GM12864 (cell line): Measurements from ENCODE around the gene SLC1A7.

Experiments
- DNase-seq: peaks from one replicate; pipeline ENCODE4 v3.0.0-alpha.2; 2011; ENCODE audit warnings: low read depth
- H3K4me3 ChIP-seq: 2 replicates; pipeline ENCODE4 v1.5.1; 2011; ENCODE audit warnings: mild to moderate bottlenecking, low read depth, low read length, control low read depth
- CTCF ChIP-seq: IDR thresholded peaks from 2 replicates; pipeline ENCODE4 v1.5.1; 2011; ENCODE audit warnings: low read depth, mild to moderate bottlenecking, moderate library complexity, low read length, control low read depth, inconsistent platforms; ENCODE audit errors: missing control alignments

The SLC1A7 gene

GRCh38 chr1:53081384-53082066 lies 60.9 kb downstream of the SLC1A7 start:
- no peak for TF ChIP-seq CTCF
- H3K4me3 ChIP-seq: no peak overlapping the region
- DNase-seq: no peak

DNA sequence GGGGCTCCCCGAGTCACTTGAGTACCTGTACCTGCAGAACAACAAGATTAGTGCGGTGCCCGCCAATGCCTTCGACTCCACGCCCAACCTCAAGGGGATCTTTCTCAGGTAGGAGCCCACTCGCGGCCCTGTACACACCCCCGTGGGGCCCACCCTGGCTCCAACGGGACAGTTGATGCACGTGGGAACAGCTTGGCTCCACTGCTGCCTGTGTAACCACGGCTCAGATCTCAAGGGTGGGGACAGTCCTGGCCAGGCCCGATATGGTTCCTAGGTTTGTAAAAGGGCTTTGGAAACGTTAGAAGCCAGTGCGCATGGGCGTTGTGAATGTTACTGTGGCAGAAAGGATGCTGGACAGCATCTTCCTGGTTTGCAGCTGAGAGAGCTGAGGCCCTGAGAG lies 61.7 kb downstream of the SLC1A7 start:
- TF ChIP-seq CTCF: no peak
- DNase-seq: no peak
- H3K4me3 ChIP-seq: no peak overlapping the region

DNA sequence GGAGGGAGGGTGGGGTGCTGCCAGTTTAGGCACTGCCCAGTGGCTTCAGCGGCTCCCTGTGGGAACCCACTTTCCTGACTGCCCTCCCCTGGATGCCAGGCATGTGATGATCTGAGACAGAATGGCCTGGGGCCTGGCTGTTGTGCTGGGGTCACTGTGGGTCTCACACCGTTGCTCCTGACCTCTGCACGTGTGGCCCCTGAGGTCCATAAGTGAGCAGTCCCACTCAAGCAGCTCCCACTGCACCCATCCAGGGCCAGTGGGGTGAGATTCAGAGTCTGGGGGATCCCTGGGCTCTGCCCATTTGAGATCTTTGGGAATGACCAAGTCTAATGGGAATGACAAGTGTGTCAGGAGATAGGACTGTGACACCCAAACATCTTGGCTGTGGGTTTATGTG lies 62.4 kb downstream of the SLC1A7 start:
- no peak for TF ChIP-seq CTCF
- H3K4me3 ChIP-seq: no peak overlapping the region
- no peak for DNase-seq

GRCh38 chr1:53079251-53079650 lies 63.2 kb downstream of the SLC1A7 start:
- no peak overlapping the region for H3K4me3 ChIP-seq
- no peak for TF ChIP-seq CTCF
- DNase-seq: no peak

GRCh38 chr1:53078333-53079101 lies 63.9 kb downstream of the SLC1A7 start:
- no peak overlapping the region for H3K4me3 ChIP-seq
- TF ChIP-seq CTCF: no peak
- no peak for DNase-seq

- no peak for DNase-seq
- TF ChIP-seq CTCF: no peak
- H3K4me3 ChIP-seq: no peak overlapping the region
Measured at GRCh38 chr1:53077599-53077965, 64.9 kb downstream of the SLC1A7 start.
